Fibroblast of the conjunctiva (primary cell): ENCODE results near the gene SH3BGR.
"Not testable (repeated sequence)": the region's sequence is repeated elsewhere in the genome, so short reads cannot be mapped to it uniquely, and the experiment has no call there.

Experiments
- DNase-seq: peaks from one replicate; pipeline ENCODE4 v3.0.0-alpha.2; 2010; ENCODE audit warnings: low read depth

SH3BGR gene

DNA sequence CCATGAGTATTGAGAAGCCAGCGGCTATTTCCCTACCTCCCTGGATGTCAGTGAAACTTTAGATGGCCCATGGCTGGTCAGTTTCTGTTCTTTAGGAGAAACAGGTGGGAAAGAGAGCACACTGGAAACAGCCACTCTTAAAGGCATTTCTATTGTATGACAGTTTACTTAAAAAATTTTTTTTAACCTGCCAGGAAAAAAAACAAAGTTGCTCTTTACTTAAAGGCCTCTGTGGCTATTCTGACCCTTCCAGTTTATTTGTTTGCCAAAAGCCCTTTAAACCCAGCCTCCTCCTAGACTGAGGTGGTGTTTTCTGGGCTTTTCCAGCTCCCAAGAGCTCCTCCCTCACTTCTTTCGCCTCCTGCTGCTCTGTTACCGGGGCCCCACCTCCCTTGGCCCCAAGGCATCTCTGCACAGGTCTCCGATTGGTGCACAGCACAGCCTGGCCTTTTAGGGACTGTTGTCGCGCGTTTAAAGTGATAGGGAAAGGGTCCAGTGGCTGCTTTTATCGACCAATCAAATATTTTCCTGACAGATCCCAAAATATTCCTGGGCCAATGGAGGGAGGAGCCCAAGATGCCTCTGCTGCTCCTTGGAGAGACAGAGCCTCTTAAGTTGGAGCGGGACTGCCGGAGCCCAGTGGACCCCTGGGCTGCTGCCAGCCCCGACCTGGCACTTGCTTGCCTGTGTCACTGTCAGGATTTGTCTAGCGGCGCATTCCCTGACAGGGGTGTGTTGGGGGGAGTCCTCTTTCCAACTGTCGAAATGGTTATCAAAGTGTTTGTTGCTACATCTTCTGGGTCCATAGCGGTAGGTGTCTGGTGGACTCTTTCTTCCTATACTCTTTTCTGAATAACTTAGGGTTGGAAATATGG is at the start of gene SH3BGR:
TSS of gene SH3BGR (plus strand) at position 639 of the 875 bp plus-strand sequence. CDS start at position 766, 127 bp downstream.
- peak; percentile 20 for DNase-seq

DNA sequence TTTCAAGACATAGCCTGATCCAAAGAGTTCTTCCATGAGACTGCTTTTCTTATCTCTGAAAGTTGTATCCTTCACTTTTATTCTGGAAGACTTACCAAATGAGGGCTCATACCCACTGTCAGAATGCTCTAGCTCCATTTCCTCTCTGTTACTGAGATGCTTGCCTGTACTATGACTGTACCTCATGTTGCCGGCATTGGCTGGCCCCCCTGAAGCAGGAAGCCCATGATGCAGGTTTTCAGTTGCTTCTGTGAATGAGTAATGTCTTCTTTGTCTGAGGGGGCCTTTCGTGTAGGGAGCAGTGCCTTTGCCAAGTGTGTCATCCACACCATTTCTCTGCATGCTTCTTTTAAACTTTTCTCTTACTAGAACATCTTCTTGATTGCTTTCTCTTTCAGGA is 45.7 kb upstream of the SH3BGR start:
- no peak for DNase-seq

DNA sequence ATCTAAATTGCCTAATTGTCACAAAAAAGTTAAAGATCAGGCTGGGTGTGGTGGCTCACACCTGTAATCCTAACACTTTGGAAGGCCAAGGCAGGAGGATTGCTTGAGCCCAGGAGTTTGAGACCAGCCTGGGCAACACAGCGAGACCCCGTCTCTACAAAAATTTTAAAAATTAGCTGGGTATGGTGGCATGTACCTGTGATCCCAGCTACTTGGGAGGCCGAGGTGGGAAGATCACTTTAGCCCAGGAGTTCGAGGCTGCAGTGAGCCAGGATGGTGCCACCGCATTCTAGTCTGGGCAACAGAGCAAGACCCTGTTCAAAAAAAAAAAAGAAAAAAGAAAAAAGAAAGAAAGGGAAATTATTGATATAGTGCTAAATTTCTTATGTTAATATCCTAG is 32.6 kb upstream of the SH3BGR start:
- DNase-seq: not testable (repeated sequence)

DNA sequence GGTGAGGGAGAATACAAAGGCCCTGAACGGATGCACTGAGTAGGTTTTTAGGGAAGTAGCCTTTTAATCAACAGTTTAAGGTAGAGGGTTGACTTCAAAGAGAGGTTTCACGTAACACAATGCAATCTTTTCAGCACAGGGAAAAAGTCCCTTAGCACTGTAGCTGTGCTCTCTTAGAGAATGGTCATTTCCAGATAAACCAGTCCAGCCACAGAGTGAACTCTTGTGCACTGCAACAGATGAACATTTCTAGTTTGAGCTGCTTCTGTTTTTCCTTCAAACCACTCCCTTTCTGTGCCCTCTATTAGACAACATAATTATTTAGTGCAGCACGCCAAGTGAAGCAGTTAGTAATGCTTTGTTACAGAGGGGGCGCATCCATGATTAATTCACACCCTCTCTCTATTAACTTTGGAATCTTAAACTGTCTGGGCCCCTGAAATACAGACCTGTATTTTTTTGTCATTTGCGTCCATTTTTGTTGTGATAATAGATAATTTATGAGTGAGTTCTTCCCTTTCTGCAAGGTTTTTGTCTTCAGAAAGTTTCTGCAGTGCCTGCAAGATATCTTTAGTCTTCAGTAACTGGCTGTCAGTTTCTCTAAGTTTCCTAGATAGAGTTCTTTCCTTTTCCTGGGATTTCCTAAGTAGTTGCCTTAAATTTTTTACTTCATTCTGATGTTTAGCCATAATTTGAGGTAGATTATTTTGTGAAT is 29.1 kb upstream of the SH3BGR start:
- no peak for DNase-seq

DNA sequence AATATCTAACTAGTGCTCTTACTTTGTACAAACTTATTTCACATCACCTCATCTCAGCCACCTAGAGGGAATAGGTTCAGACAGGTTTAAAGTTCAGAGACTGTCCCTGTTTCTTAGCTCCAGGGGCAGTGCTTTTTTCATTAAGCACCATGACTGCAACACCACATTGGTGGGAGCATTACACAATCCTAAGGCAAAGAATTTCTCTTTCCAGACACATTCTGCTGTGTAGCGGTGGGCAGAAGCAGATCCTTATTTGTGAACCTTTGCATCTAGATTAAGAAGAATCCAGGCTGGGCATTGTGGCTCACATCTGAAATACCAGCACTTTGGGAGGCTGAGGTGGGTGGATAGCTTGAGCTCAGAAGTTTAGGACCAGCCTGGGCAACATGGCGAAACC is 22.3 kb upstream of the SH3BGR start:
- no peak for DNase-seq

DNA sequence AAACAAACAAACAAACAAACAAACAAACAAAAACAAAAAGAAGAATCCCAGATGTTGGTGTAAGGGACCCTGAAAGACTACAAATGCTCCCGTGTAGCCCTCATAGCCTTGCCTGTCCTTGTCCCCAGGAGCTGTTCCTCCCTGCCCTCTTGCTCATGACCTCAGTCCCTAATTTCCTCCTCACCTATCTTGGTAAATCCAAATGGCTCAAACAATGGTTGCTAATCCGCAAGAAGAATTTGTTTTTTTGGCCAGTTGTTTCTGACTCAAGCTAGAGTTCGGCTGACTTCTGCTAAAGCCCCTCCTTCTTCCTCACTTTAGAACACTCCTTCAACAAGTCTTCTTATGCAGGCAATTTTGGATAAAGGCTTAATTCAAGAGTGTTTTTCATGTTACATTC is 21.8 kb upstream of the SH3BGR start:
- DNase-seq: no peak

DNA sequence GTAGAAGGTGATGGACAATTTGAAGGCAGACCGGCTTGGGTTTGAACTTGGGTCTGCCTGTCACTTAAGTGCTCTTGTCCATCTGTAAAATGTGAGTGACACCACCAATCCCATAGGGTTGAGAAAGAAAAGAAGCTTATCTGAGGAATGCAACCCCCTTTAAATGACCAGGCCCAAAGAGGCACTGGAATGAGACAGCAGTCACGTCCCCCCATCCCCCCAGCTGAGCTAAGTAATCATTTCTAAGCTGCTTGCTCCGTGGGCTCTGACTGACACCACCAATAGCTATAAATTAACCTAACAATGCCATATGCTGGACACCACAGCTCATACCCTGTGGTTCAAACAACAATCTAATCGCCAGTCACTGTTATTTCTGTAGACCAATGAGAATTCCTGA is 21.3 kb upstream of the SH3BGR start:
- no peak for DNase-seq

DNA sequence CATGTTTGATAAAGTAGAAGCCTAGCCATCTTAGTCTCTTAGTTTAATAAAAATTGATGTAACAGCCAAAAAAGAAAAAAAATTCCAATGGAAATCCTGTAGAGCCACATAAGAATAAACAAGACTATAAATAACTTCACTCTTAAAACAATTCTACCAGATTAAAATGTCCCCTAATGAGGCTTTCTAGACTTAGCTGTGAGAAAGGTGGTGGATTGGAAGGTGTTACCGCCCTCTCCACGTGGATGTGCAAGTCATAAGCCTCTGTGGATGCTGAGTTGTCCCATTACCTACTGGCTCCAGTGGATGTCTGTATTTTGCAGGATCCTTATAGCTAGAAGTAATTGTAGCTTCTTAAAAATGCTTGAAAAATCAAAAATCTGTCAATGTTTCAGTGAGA is 20.8 kb upstream of the SH3BGR start:
- DNase-seq: no peak

DNA sequence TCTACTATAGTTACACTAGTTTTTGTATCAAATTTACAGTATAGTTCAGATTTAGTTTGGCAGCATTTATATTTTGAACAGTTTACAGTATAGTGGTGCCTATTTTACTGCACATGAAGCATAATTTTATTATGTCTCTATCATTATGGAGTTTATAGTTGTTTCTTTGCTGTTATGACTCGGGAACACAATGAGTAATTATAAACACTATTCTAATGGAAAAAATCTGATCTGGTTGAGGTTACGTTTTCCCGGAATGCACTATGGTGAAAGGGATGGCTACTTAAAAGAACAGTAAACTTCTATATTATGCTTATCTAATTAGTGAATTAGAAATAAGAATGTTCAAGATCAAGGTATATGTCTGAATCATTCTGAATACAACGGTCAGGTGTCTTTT is 16.8 kb upstream of the SH3BGR start:
- DNase-seq: no peak

DNA sequence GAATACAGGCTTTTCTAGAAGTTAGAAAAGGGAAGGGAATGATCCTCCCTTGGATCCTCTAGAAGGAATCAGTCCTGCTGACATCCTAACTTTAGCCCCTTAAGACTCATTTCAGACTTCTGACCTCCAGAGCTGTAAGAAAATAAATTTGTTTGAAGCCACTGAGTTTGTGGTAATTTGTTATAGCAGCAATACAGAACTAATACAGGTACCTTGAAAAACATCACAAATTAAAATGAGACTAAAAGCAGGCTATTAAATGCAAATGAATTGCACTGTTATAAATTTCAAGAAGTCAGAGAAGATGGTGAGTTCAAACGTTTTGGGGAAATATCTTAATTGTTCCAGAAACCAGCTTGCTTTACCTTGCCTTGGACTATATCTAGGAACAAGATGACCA is 12.5 kb upstream of the SH3BGR start:
- no peak for DNase-seq

DNA sequence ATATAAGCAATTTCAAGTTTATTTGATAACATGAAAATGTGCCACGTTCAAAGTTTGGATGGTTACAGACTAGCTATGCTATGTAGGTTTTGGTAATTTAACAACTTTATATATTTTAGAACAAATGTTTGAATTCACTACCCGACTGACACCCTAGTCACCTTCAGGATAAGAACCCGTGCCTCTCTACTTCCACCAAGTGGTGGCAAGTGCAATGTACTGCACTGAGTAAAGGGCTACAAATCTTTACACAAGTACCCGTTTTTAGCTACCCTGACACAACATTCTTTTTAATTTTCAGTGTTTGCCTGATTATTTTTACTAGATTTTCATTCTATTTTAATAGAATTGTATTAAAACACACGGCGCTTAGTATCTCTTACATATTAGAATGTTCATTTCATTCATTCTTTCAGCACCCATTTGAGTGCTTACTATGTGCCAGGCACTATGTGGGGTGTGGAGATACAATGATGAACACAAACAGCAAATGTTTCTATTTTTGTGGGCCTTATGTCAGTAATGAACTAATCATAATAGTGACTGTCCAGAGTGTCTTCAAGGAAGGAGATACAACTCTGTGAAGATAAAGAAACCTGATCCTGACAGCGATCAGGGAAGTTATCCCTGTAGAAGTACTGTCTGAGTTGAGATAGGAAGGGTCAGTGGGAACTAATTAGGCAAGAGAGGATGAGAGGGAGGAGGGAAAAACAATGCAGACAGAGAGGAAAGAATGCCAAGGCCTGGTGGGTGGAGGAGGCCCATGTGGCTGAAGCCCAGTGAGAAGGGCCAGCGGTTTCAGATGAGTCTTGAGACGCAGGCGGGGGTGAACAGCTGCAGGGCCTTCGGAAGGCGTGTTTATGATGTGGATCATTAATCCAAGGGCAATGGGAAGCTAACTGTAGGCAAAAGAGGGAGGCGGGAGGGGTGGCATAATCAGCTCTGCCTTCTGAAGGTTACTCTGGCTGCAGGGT is 10.0 kb upstream of the SH3BGR start:
- DNase-seq: peak; percentile 51

DNA sequence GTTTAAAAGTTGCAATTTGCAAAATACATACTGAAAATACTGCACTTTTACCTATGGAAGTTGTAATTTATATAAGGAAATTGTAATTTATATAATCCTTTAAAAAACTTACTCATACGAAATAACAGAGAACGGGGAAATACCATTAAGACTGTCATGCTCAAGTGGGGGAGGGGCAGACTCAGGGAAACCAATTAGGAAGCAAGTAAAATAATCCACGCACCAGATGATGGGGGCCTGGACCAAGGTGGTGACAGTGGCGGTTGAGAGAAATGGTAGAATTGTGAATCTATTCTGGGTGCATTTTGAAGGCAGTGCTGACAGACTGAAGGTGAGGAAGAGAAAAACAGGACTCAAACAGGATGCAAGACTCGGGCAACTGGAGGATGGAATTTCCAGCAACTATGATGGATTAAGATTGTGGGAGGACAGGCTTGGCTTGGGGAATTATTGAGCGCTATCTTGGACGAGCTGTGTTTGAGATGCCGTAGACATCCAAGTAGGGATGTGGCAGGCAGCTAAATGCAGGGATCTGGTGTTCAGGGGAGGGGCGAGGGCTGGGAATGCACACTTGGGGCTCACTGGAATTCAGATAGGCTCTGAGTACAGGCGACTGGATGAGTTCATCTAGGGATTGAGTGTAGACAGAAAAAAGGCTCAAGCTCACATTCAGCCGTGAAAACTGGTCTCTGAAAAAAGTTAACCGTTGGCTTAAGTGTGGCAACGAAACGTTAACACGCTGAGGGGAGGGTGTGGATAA is 7.2 kb upstream of the SH3BGR start:
- no peak for DNase-seq

DNA sequence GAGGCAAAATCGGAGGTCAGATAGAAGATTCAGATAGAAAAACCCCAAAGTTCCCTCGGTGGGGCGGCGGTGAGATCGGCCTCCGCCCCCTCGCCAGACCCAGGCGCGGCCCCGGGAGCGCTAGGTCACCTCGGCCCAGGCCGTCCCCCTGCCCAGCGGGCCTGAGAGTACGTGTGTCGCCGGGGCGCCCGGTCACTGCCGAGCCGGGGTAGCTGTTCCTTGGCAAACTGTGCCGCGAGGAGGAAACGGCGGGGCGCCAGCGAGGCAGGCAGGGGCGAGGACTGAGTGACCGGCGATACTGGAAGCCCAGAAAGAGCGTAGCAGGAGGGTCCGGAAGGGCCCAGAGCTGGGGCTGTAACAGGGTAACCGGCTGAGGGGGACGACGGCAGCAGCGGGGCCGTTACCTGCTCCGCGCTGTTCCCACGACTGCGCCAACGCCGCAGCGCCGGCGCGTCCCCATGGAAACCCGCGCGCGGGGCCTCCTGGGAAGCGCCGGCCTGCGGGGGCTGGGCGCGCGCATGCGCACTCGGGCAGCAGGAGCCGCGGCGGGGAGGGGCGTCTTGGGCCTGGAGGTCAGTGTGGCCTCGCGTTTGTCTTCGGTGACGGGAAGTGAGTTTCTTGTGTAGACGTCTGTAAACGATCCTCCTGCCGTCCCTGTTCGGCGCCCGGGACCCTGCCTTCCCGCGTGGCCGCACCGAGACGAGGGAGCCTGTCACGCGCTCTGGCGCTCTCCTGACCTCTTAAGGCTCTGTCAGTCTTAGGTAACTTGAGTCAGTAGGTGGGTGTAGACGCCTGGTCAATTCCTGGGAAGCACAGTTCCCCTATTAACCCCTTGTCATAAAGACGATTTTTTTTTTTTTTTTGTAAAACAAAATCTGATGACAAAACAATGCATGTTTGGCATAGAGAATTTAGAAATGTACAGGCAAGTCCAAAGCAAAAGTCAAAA is 6.2 kb upstream of the SH3BGR start, which contains the start of gene LCA5L:
TSS of gene LCA5L (minus strand) at position 458 of the 949 bp plus-strand sequence. CDS start 17,285 bp downstream, outside the sequence.
- peak; percentile 83 for DNase-seq

DNA sequence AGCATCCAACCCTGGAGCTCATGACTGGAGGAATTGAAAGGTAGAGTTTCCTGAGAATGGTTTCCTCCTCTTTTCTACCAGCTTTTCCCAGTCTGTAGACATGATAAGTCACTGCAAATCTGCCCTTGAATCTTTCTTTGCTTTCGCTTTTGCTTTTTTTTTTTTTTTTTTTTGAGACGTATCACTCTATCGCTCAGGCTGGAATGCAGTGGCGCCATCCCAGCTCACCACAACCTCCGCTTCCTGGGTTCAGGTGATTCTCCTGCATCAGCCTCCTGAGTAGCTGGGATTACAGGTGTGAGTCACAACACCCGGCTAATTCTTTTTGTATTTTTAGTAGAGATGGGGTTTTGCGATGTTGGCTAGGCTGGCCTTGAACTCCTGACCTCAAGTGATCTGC is 4.5 kb upstream of the SH3BGR start:
- no peak for DNase-seq

DNA sequence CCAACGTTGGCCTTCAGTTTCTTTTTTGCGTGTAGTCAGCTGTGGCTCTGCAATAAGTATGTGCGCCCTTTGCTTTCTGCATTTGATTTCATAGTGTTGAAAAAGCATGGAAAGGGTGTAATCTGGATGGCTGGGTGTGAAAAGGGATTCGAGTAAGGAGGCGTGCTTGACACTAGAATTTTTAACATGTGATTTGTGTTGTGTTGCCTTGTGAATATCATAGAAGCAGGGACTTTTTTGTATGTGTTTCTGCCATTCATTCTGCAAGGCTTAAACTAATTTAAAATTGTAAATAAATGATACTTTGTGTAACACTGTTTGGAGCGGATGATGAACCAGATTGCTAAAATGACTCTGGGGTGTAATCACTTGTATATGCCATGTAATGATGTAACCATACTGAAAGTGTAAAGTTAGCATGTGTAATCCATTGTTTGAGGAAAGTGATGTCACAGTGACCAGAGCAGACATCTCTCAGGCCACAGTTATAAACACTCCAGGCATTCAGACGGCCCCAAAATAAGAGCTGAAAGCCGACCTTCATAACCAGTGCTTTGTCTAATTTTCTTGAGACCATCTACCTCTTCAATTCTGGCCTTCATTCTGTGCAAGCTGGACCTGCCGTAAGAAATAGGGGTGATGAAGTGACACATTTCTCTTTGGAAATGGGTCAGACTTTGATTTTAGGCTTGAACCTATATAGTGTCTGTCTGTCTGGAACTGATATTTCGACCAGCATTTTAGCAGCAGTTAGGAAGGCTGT is 618 bp downstream of the SH3BGR start:
- peak; percentile 72 for DNase-seq

DNA sequence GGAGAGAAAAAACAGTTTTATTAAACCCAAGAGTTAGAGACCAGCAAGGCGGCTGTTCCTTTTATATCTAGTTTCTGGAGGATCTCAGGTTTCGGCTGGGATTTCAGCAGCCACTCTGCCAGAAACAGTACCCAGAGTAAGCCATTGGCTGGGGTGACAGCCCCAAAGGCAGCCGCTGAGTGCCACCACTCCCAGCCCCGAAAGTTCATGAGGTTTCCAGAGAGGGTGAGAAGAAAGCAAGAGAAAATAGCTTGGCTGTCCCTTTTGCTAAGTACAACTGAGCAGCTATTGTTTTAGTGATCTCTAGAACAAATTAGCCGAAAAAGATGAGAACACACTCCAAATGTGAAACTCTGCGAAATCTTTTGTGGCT is 1.2 kb downstream of the SH3BGR start:
- DNase-seq: no peak

DNA sequence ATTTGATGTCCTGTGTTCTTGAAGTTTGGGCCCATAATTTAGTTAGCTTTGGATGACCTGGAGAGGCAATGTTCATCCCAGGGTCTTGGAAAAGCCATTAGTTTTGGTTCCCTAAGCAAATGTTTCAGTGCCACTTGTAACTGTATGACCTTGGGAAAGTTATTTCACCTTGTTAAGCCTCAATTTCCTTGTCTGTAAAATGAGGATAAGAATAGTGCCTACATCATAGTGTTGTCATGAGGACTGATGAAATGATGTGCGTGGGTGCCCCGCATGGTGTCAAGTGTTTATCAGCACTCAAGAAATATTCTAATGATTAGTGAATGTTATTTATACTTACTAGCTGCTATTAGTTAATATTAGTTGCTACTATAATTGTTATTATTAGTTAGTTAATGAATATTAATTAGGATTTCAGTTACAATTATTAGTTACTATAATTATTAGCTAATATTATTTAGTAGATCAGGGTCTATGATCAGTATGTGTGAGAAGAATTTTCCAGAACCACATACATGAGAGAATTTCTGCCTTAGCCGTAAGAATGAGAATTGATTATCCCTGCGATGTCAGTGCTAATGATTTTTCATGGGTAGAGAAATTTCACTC is 1.9 kb downstream of the SH3BGR start:
- DNase-seq: no peak

DNA sequence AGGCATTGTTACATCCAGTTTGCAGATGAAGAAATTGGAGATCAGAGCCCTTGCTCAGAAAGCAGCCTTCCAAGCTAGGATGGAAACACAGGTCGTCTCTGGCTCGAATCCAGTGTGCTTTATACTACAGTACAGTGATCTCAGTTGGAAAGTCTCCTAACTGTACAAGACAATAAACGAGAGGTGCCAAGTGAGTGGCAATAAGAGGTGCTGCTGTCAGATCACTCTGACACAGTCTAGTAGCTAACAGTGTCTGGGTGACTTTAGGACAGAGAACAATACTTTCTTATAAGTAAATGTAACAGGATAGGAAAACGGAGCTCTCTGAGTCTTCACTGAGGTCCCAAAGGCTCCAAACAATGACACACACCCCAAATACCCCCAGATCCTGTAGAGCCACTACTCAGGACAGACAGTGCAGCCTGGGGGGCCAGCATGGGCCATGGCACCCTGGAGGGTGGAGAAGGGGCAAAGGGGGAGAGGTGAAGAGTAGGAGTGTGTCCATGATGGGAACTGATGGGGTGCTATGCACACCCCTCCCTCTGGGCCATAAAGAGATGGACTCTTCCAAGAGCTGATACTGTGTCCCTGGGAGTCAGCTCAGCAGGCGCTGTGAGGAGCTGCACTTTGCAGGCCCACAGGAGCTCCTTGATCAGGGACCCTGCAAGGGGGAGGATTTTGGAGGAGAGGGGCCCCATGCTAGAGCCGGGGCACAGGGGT is 3.3 kb downstream of the SH3BGR start:
- DNase-seq: no peak
